Hematopoietic multipotent progenitor cell treated with erythropoietin and hydrocortisone succinate and interleukin-3 and kit ligand, for 15 days (in vitro differentiated cells): Measurements from ENCODE around the gene TRIM47.
A peak's percentile ranks its signal among the peaks of the same experiment; 100 is the strongest.
"Not testable (repeated sequence)": the region's sequence is repeated elsewhere in the genome, so short reads cannot be mapped to it uniquely, and the experiment has no call there.

Experiments
- DNase-seq: peaks from one replicate; pipeline ENCODE4 v3.0.0-alpha.2; 2015; ENCODE audit warnings: low spot score

Gene TRIM47

GRCh38 chr17:75891605-75892555 is 13.5 kb upstream of the TRIM47 start:
- no peak for DNase-seq

- DNase-seq, result no peak
Observed at GRCh38 chr17:75891022-75891604, 12.7 kb upstream of the TRIM47 start.

- DNase-seq, result no peak
Observed at GRCh38 chr17:75889454-75889853, 11.1 kb upstream of the TRIM47 start.

GRCh38 chr17:75888484-75888883 is 10.1 kb upstream of the TRIM47 start:
- DNase-seq, result no peak

- not testable (repeated sequence) for DNase-seq
Observed at GRCh38 chr17:75885860-75886259, 7.5 kb upstream of the TRIM47 start.

- DNase-seq, result no peak
Observed at GRCh38 chr17:75885431-75885830, 7.0 kb upstream of the TRIM47 start.

- no peak for DNase-seq
Observed at GRCh38 chr17:75881678-75882454, 3.5 kb upstream of the TRIM47 start.

- peak; percentile 22 for DNase-seq
Observed at GRCh38 chr17:75880266-75880665, 1.9 kb upstream of the TRIM47 start.

GRCh38 chr17:75877752-75878173 is 618 bp downstream of the TRIM47 start:
- DNase-seq, result peak; percentile 58

GRCh38 chr17:75876938-75877751 is 1.2 kb downstream of the TRIM47 start:
- DNase-seq, result no peak

- no peak for DNase-seq
Observed at GRCh38 chr17:75876190-75876937, 2.0 kb downstream of the TRIM47 start.

- no peak for DNase-seq
Observed at GRCh38 chr17:75875940-75876189, 2.5 kb downstream of the TRIM47 start.

GRCh38 chr17:75875182-75875939 is 3.0 kb downstream of the TRIM47 start:
- no peak for DNase-seq

GRCh38 chr17:75874323-75875181 is 3.8 kb downstream of the TRIM47 start:
- no peak for DNase-seq

- no peak for DNase-seq
Observed at GRCh38 chr17:75873587-75874322, 4.6 kb downstream of the TRIM47 start.

GRCh38 chr17:75872434-75873351 is 5.7 kb downstream of the TRIM47 start:
- DNase-seq, result no peak

- not testable (repeated sequence) for DNase-seq
Observed at GRCh38 chr17:75870228-75870627, 8.2 kb downstream of the TRIM47 start.
